ENCODE measurements around the gene HES4.
A peak's percentile ranks its signal among the peaks of the same experiment; 100 is the strongest.

HES4 gene

GRCh38 chr1:1025730-1026129 lies 25.8 kb upstream of the HES4 start:
- no peak overlapping the region for H3K4me3 ChIP-seq (ENCODE audit: low read length)
- TF ChIP-seq CTCF (conservative IDR thresholded peaks at IDR 0.05; ENCODE audit: low read length) = no peak
- DNase-seq (ENCODE audit: low read depth) = no peak

GRCh38 chr1:1024771-1025699 lies 25.1 kb upstream of the HES4 start:
- no peak overlapping the region for H3K4me3 ChIP-seq (ENCODE audit: low read length)
- no peak for TF ChIP-seq CTCF (conservative IDR thresholded peaks at IDR 0.05; ENCODE audit: low read length)
- DNase-seq (ENCODE audit: low read depth) = peak; percentile 25

GRCh38 chr1:1024149-1024770 lies 24.4 kb upstream of the HES4 start:
- DNase-seq (ENCODE audit: low read depth) = no peak
- H3K4me3 ChIP-seq (ENCODE audit: low read length) = no peak overlapping the region
- no peak for TF ChIP-seq CTCF (conservative IDR thresholded peaks at IDR 0.05; ENCODE audit: low read length)

GRCh38 chr1:1023700-1024099 lies 23.8 kb upstream of the HES4 start:
- no peak for DNase-seq (ENCODE audit: low read depth)
- TF ChIP-seq CTCF (conservative IDR thresholded peaks at IDR 0.05; ENCODE audit: low read length) = no peak
- H3K4me3 ChIP-seq (ENCODE audit: low read length) = no peak overlapping the region

GRCh38 chr1:1022302-1023009 lies 22.6 kb upstream of the HES4 start:
- DNase-seq (ENCODE audit: low read depth) = no peak
- no peak for TF ChIP-seq CTCF (conservative IDR thresholded peaks at IDR 0.05; ENCODE audit: low read length)
- no peak overlapping the region for H3K4me3 ChIP-seq (ENCODE audit: low read length)

- TF ChIP-seq CTCF (conservative IDR thresholded peaks at IDR 0.05; ENCODE audit: low read length) = no peak
- DNase-seq (ENCODE audit: low read depth) = no peak
- peak overlapping the region; percentile 66 for H3K4me3 ChIP-seq (ENCODE audit: low read length)
Measured at GRCh38 chr1:1021920-1022259, 22.0 kb upstream of the HES4 start.

Data from AG10803 (cell line).